HG03378 (cell line): Measurements from ENCODE around the gene EBPL.
A peak's percentile ranks its signal among the peaks of the same experiment; 100 is the strongest.
"Not testable (repeated sequence)": the region's sequence is repeated elsewhere in the genome, so short reads cannot be mapped to it uniquely, and the experiment has no call there.

Experiments
- ATAC-seq: cut with Tn5 transposase; IDR thresholded peaks from one replicate; pipeline ENCODE4 v1.9.1; 2021; ENCODE audit warnings: mild to moderate bottlenecking, moderate library complexity; ENCODE audit not compliant: unreplicated experiment

The EBPL gene

DNA sequence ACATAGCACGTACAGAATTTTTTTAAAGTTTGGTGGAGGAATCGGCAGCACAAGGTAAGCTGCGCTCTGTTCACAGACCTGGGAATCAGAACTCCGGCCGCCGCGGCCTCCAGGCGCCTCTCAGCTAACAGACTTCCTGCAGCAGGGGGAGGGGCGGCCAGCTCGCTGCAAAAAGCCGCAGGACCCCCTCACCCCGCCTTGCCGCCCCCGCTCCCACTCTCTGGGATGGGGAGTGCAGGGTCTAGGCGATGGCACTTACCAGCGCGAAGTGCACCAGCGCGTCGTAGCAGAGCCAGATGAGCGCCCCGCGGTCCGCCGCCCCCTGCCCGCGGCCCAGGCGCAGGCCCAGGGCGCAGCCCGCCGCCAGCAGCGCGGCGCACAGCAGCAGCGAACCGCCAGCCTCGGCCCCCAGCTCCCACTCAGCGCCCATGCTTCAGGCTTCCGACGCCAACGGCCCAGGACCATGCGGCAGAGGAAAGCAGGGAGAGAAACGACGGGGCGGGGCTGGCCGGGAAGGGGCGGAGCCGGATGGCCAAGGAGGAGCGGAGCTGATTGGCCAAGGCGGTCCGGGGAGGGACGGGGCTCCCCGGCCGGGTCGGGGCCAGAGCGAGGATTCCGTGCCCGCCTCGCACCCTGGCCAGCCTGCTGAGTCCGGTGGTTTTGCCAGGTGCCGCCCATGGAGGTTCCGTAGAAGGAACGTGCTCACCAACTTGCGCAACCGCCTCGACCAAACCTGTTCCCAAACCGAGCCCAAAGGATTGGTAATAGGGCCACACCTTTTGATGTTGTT is at the start of gene EBPL:
TSS of gene EBPL (minus strand) at position 492 of the 790 bp plus-strand sequence. CDS start at position 430, 62 bp downstream.
- peak; percentile 69 for ATAC-seq

- ATAC-seq = no peak
Observed at GRCh38 chr13:49740870-49741269, 49.6 kb upstream of the EBPL start.

GRCh38 chr13:49739498-49740187 is 48.4 kb upstream of the EBPL start:
- ATAC-seq = no peak

DNA sequence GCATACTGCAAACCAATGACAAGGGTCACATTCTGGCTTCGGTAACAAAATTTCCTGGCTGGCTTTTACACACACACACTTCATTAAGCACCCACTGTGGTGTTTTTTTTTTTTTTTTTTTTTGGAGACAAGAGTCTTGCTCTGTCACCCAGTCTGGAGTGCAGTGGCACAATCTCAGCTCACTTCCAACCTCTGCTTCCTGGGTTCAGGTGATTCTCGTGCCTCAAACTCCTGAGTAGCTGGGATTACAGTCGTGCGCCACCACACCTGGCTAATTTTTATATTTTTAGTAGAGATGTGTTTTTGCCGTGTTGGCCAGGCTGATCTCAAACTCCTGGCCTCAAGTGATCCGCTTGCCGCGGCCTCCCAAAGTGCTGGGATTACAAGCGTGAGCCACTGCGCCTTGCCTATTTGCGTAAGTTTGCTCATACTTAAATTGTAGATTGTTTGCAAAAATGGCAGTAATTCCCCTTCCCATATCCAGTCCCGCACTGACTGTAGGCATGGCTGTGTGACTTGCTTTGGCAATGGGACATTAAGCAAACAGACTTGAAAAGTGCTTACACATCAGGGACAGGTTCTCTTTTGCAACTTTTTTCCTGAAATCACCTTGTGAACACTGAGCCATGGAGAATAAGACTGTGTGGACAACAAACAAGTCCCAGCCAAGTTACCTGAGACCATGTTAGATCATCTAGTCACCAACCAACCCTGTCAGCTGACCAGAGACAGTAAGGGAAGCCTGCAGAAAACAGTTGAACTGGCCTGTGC is 42.1 kb upstream of the EBPL start:
- no peak for ATAC-seq

- no peak for ATAC-seq
Observed at GRCh38 chr13:49731766-49732165, 40.5 kb upstream of the EBPL start.

GRCh38 chr13:49716615-49717014 is 25.3 kb upstream of the EBPL start:
- no peak for ATAC-seq

- no peak for ATAC-seq
Observed at GRCh38 chr13:49714757-49715156, 23.5 kb upstream of the EBPL start.

GRCh38 chr13:49711218-49711863 is 20.1 kb upstream of the EBPL start:
- no peak for ATAC-seq

- ATAC-seq = not testable (repeated sequence)
Observed at GRCh38 chr13:49704264-49704663, 13.0 kb upstream of the EBPL start.

DNA sequence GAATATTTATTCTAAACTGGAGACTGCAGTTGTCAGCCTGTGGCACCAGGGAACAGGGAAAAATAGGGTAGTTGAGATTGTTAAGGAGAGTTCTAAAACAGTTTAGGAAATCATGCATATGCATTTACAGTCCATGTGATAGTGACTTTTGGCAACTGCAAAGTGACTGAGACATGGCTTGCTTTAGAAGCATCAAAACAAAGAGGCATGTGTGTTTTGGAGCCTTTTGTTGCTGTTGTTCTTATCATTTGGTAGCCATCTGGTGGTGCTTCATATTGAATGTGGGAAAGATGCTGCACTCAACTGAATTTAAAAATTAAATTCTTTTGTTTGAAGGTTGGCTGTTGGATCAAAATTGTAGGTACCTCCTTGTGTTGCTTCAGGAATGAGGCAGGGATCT is 10.2 kb upstream of the EBPL start:
- no peak for ATAC-seq

DNA sequence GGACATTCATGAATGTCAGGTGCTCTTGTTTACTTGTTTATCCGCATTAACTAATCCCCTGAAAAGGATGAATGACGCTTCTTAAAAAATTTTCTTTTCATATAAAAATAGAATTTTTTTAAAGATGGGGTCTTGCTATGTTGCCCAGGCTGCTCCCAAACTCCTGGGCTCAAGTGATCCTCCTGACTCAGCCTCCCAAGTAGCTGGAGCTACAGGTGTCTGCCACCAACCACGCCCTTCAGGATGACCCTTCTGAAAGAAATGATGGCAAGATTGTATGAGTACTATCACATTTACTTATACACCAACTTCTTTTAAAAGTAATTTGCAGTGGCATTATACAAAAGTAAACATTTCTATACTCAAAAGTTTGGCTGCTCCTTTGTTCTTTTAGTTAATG is 6.2 kb upstream of the EBPL start:
- ATAC-seq = no peak

- ATAC-seq = no peak
Observed at GRCh38 chr13:49694446-49694845, 3.2 kb upstream of the EBPL start.

DNA sequence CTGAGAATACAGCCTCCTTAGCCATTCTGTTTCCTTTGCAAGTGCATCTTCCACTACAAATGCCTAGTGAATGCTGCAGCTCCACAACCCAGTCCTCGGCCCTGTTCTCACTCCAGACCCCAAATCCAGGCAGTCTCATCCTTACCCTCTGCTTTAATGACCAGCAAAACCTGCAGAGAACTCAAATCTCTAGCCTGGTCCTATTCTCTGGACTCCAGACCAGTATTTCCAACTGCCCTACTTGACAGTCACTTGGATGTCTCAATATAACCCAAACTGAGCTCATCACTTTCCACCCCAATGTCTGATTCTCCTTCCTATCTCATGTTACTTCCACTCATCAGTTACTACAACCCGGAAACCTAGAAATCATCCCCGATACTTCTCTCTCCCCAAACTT is 2.6 kb upstream of the EBPL start:
- ATAC-seq = no peak

- ATAC-seq = no peak
Observed at GRCh38 chr13:49693191-49693733, 2.0 kb upstream of the EBPL start.

- peak; percentile 34 for ATAC-seq
Observed at GRCh38 chr13:49690133-49690994, 922 bp downstream of the EBPL start.

DNA sequence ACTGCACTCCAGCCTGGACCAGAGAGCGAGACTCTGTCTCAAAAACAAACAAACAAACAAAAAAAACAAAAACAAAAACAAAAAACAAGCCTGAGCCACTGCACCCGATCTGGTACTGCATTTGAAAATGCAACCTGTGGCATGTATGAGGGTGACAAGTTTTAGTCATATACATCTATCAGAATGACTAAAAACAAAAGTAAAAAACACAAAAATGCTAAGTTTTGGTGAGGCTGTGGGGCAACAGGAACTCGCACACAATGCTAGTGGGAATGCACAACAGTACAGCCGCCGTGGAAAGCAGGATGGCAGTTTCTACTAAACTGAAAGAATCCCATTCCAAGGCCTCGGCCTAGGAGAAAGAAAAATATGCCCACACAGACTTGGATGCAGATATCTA is 7.8 kb downstream of the EBPL start:
- ATAC-seq = peak; percentile 73

- ATAC-seq = no peak
Observed at GRCh38 chr13:49681842-49682435, 9.3 kb downstream of the EBPL start.

DNA sequence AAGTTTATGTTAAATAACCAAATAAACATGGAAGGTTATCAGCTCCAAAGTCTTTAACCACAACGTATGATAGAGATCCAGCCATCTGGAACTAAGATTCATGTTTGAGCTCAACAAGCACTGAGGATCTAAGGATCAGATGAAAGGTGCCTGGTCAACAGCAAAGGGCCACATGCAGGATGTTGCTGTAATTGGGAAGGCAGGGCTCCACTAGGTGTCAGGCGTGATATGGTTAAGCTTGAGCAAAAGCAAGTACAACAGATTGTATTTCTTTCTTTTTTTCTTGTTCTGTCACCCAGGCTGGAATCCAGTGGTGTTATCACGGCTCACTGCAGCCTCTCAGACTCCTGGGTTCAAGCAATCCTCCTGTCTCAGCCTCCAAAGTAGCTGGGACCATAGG is 12.0 kb downstream of the EBPL start:
- no peak for ATAC-seq

DNA sequence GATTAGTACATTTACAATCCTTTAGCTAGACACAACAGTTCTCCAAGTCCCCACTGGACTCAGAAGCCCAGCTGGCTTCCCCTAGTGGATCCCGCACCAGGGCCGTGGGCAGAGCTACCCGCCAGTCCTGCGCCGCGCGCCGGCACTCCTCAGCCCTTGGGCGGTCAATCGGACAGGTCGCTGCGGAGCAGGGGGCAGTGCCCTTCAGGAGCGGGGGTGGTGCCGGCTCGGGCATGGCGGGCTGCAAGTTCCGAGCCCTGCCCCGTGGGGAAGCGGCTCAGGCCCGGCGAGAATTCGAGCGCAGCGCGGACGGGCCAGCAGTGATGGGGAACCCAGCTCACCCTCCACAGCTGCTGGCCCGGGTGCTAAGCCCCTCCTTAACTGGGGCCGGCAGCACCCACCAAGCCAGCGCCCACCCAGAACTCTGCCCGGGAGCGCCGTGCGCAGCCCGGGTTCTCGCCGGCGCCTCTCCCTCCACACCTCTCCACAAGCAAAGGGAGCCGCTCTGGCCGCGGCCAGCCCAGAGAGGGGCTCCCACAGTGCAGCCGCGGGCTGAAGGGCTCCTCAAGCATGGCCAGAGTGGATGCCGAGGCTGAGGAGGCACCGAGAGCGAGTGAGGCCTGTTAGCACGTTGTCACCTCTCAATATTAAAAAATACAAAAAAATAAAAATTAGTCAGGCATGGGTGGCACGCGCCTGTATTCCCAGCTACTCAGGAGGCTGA is 12.9 kb downstream of the EBPL start:
- ATAC-seq = no peak
